Measurements from ENCODE around the gene CCDC196.

Gene CCDC196, protein sequence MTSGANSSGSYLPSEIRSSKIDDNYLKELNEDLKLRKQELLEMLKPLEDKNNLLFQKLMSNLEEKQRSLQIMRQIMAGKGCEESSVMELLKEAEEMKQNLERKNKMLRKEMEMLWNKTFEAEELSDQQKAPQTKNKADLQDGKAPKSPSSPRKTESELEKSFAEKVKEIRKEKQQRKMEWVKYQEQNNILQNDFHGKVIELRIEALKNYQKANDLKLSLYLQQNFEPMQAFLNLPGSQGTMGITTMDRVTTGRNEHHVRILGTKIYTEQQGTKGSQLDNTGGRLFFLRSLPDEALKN

GRCh38 chr14:66485910-66486421 is at the start of gene CCDC196:
TSS of gene CCDC196 (plus strand) at chr14:66486371. CDS start at chr14:66486503, 132 bp downstream.
- Mint-ChIP-seq H3K9me3 (no peaks in the 10 kb centered on the region), H3K27me3 (ENCODE audit: low read depth) (peaks cover 8% of the 10 kb centered on the region), H3K27ac (no peak within 1 kb of the TSS), H3K4me1 (ENCODE audit: low read depth) (no peaks in the 10 kb centered on the region), H3K4me3 (no peak within 1 kb of the TSS), H3K36me3 (ENCODE audit: low read depth) (no peaks in the 10 kb centered on the region)

GRCh38 chr14:66440801-66441200 is 45.4 kb upstream of the CCDC196 start:
- Mint-ChIP-seq H3K4me3 (no peak overlapping the region), H3K9me3 (peaks cover 25% of the 10 kb centered on the region), H3K4me1 (ENCODE audit: low read depth) (no peaks in the 10 kb centered on the region), H3K36me3 (ENCODE audit: low read depth) (no peaks in the 10 kb centered on the region), H3K27ac (no peak overlapping the region), H3K27me3 (ENCODE audit: low read depth) (no peaks in the 10 kb centered on the region)

- Mint-ChIP-seq H3K36me3 (ENCODE audit: low read depth) (no peaks in the 10 kb centered on the region), H3K27ac (no peak overlapping the region), H3K4me3 (no peak overlapping the region), H3K4me1 (ENCODE audit: low read depth) (no peaks in the 10 kb centered on the region), H3K9me3 (peaks cover 21% of the 10 kb centered on the region), H3K27me3 (ENCODE audit: low read depth) (no peaks in the 10 kb centered on the region)
Observed at GRCh38 chr14:66442953-66443571, 43.1 kb upstream of the CCDC196 start.

DNA sequence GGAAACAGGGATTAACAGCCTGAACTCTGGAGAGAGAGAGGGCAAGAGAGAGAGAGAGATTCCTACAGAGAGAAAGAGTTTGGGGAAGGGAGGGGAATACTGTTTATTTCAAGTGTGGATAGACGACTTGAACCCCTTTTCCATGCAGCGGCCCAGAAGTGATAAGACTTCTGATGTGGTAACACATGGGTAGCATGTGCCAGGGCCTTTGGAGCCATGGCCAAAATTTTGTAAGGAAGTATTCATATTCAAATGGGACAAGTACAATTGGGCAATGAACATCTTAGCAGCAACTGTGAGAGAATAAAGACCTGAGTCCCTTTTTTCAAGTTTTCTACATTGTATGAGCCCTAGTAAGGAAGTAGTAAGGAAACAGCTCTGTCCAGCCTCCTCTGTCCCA is 42.4 kb upstream of the CCDC196 start:
- H3K9me3 Mint-ChIP-seq = peaks cover 18% of the 10 kb centered on the region
- no peaks in the 10 kb centered on the region for H3K36me3 Mint-ChIP-seq (ENCODE audit: low read depth)
- no peaks in the 10 kb centered on the region for H3K4me1 Mint-ChIP-seq (ENCODE audit: low read depth)
- H3K27me3 Mint-ChIP-seq (ENCODE audit: low read depth) = no peaks in the 10 kb centered on the region
- H3K27ac Mint-ChIP-seq = no peak overlapping the region
- H3K4me3 Mint-ChIP-seq = no peak overlapping the region

GRCh38 chr14:66444271-66444927 is 41.8 kb upstream of the CCDC196 start:
- no peak overlapping the region for H3K4me3 Mint-ChIP-seq
- H3K4me1 Mint-ChIP-seq (ENCODE audit: low read depth) = no peaks in the 10 kb centered on the region
- peaks cover 16% of the 10 kb centered on the region for H3K9me3 Mint-ChIP-seq
- H3K27me3 Mint-ChIP-seq (ENCODE audit: low read depth) = no peaks in the 10 kb centered on the region
- no peaks in the 10 kb centered on the region for H3K36me3 Mint-ChIP-seq (ENCODE audit: low read depth)
- no peak overlapping the region for H3K27ac Mint-ChIP-seq

DNA sequence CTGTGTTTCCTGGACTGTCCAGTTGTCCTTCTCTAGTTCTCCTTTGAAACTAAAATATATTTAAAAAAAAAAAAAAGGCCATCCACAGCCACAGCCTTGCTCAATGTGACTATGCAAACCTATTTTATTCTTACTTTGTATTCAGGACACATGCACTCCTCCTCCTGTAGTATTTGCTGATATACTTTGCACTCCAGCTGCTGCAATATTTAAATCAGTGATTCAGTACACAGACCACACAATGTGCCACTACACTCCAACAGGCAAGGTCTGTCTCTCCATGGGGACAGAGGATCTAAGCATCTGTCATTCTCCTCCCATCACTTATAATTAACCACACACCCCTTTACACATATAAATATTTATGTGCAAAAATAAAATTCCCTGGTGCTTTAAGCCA is 40.2 kb upstream of the CCDC196 start:
- H3K27me3 Mint-ChIP-seq (ENCODE audit: low read depth) = no peaks in the 10 kb centered on the region
- peaks cover under 1% of the 10 kb centered on the region for H3K9me3 Mint-ChIP-seq
- H3K36me3 Mint-ChIP-seq (ENCODE audit: low read depth) = no peaks in the 10 kb centered on the region
- H3K27ac Mint-ChIP-seq = no peak overlapping the region
- H3K4me3 Mint-ChIP-seq = no peak overlapping the region
- H3K4me1 Mint-ChIP-seq (ENCODE audit: low read depth) = no peaks in the 10 kb centered on the region

GRCh38 chr14:66453469-66453868 is 32.7 kb upstream of the CCDC196 start:
- peaks cover 6% of the 10 kb centered on the region for H3K9me3 Mint-ChIP-seq
- H3K4me3 Mint-ChIP-seq = no peak overlapping the region
- H3K27ac Mint-ChIP-seq = no peak overlapping the region
- no peaks in the 10 kb centered on the region for H3K4me1 Mint-ChIP-seq (ENCODE audit: low read depth)
- no peaks in the 10 kb centered on the region for H3K36me3 Mint-ChIP-seq (ENCODE audit: low read depth)
- H3K27me3 Mint-ChIP-seq (ENCODE audit: low read depth) = no peaks in the 10 kb centered on the region

- no peaks in the 10 kb centered on the region for H3K36me3 Mint-ChIP-seq (ENCODE audit: low read depth)
- no peaks in the 10 kb centered on the region for H3K27me3 Mint-ChIP-seq (ENCODE audit: low read depth)
- H3K4me3 Mint-ChIP-seq = no peak overlapping the region
- no peaks in the 10 kb centered on the region for H3K4me1 Mint-ChIP-seq (ENCODE audit: low read depth)
- no peak overlapping the region for H3K27ac Mint-ChIP-seq
- peaks cover 4% of the 10 kb centered on the region for H3K9me3 Mint-ChIP-seq
Observed at GRCh38 chr14:66459603-66460002, 26.6 kb upstream of the CCDC196 start.

- H3K36me3 Mint-ChIP-seq (ENCODE audit: low read depth) = no peaks in the 10 kb centered on the region
- no peaks in the 10 kb centered on the region for H3K27me3 Mint-ChIP-seq (ENCODE audit: low read depth)
- H3K4me1 Mint-ChIP-seq (ENCODE audit: low read depth) = no peaks in the 10 kb centered on the region
- H3K4me3 Mint-ChIP-seq = no peak overlapping the region
- no peaks in the 10 kb centered on the region for H3K9me3 Mint-ChIP-seq
- H3K27ac Mint-ChIP-seq = no peak overlapping the region
Observed at GRCh38 chr14:66464261-66464660, 21.9 kb upstream of the CCDC196 start.

DNA sequence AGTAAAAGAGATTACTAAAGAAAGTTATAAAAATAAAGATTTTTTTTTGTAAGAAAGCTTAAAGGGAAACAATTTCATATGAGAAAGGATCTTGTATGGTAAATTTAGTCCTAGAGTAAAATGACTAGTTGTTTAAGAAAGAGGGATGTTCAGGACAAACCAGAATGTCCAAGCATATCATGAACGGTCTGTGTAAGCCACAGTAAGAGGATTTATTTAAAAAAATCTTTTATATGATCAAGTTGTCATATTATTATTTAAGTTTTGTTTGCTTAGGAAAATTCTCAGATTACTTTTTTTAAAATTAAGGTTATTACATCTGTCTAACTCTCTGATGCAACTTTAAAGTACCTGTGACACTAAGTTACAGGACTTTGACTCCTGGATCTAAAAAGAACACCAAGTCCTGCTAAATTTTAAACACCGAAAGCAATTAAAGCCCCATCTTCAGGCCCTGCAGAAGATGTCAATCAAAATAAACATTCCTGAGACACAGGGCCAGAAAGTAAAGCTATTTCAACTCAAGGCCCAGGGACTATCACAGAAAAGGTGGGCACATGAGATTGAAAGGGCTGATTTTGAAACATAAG is 17.3 kb upstream of the CCDC196 start:
- H3K4me3 Mint-ChIP-seq = no peak overlapping the region
- H3K36me3 Mint-ChIP-seq (ENCODE audit: low read depth) = no peaks in the 10 kb centered on the region
- peaks cover 28% of the 10 kb centered on the region for H3K9me3 Mint-ChIP-seq
- H3K27ac Mint-ChIP-seq = no peak overlapping the region
- no peaks in the 10 kb centered on the region for H3K4me1 Mint-ChIP-seq (ENCODE audit: low read depth)
- H3K27me3 Mint-ChIP-seq (ENCODE audit: low read depth) = no peaks in the 10 kb centered on the region

DNA sequence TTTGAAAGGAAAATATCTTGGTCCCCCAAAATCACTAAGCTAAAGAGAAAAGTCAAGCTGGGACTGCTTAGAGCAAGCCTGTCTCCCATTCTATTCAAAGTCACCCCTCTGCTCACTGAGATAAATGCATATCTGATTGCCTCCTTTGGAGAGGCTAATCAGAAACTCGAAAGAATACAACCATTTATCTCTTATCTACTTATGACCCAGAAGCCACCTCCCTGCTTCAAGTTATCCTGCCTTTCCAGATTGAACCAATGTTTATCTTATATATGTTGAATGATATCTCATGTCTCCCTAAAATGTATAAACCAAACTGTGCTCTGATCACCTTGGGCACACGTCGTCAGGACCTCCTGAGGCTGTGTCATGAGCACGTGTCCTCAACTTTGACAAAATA is 14.6 kb upstream of the CCDC196 start:
- peaks cover 28% of the 10 kb centered on the region for H3K9me3 Mint-ChIP-seq
- no peaks in the 10 kb centered on the region for H3K27me3 Mint-ChIP-seq (ENCODE audit: low read depth)

DNA sequence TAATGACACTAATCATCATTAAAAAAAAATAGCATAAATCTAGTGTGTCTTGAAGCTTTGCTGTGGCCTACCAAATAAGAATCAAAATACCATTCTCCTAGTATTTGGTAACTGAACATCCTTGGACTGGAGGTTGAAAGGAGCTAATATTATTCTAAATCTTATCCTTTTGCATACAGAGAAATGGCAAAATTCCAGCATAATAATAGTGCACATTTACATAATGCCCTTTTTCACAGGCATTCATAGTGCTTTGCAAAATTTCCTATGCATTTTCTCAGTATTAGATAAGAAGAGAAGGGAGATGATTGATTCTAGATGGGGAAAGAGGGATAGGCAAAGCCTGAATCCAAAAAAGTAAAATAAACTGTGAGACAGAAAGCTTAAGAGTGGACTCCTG is 13.9 kb upstream of the CCDC196 start:
- no peak overlapping the region for H3K4me3 Mint-ChIP-seq
- peaks cover 28% of the 10 kb centered on the region for H3K9me3 Mint-ChIP-seq

More for the DNA sequence above, 14.6 kb upstream of the CCDC196 start:
- Mint-ChIP-seq H3K4me3 (no peak overlapping the region), H3K4me1 (ENCODE audit: low read depth) (no peaks in the 10 kb centered on the region), H3K27ac (no peak overlapping the region), H3K36me3 (ENCODE audit: low read depth) (peaks cover 1% of the 10 kb centered on the region)

GRCh38 chr14:66473223-66473622 is 12.9 kb upstream of the CCDC196 start:
- peaks cover 1% of the 10 kb centered on the region for H3K36me3 Mint-ChIP-seq (ENCODE audit: low read depth)
- H3K4me1 Mint-ChIP-seq (ENCODE audit: low read depth) = no peaks in the 10 kb centered on the region
- H3K9me3 Mint-ChIP-seq = peaks cover 28% of the 10 kb centered on the region
- H3K4me3 Mint-ChIP-seq = no peak overlapping the region
- no peak overlapping the region for H3K27ac Mint-ChIP-seq
- H3K27me3 Mint-ChIP-seq (ENCODE audit: low read depth) = no peaks in the 10 kb centered on the region

More for the DNA sequence above, 13.9 kb upstream of the CCDC196 start:
- Mint-ChIP-seq H3K36me3 (ENCODE audit: low read depth) (peaks cover 1% of the 10 kb centered on the region), H3K27me3 (ENCODE audit: low read depth) (no peaks in the 10 kb centered on the region), H3K27ac (no peak overlapping the region), H3K4me1 (ENCODE audit: low read depth) (no peaks in the 10 kb centered on the region)

GRCh38 chr14:66476964-66477363 is 9.2 kb upstream of the CCDC196 start:
- H3K4me1 Mint-ChIP-seq (ENCODE audit: low read depth) = no peaks in the 10 kb centered on the region
- H3K4me3 Mint-ChIP-seq = no peak overlapping the region
- H3K27ac Mint-ChIP-seq = no peak overlapping the region
- peaks cover 12% of the 10 kb centered on the region for H3K9me3 Mint-ChIP-seq
- H3K36me3 Mint-ChIP-seq (ENCODE audit: low read depth) = peaks cover 1% of the 10 kb centered on the region
- no peaks in the 10 kb centered on the region for H3K27me3 Mint-ChIP-seq (ENCODE audit: low read depth)
